Liver (tissue), 9 donors: ENCODE results near the gene HOXD13. TPM values are rescaled to one million over a fixed set of nuclear protein-coding genes. Genes with fewer than 3 reads are reported as not detected.

Source experiments
- DNase-seq: peaks from one replicate; pipeline ENCODE4 v3.0.0-alpha.2; 2017; ENCODE audit warnings: low spot score
- H3K27ac ChIP-seq, 2 donors: one replicate each; pipeline ENCODE4 v1.7.0; 2013; ENCODE audit warnings: inconsistent platforms in 2 of 2, low read length in 2 of 2, control low read depth in 1 of 2, low read depth in 1 of 2, mild to moderate bottlenecking in 1 of 2
- H3K27me3 ChIP-seq, 4 donors: one replicate each; pipeline versions ENCODE4 v1.6.1 to v1.7.0; 2013; ENCODE audit warnings: low read length in 3 of 4, inconsistent platforms in 1 of 4, mild to moderate bottlenecking in 1 of 4, moderate library complexity in 1 of 4; ENCODE audit not compliant: control insufficient read depth in 4 of 4, insufficient read depth in 4 of 4
- H3K36me3 ChIP-seq, 4 donors: one replicate each; pipeline versions ENCODE4 v1.6.1 to v1.7.0; 2013; ENCODE audit warnings: low read length in 3 of 4, mild to moderate bottlenecking in 3 of 4, low read depth in 1 of 4, moderate library complexity in 1 of 4; ENCODE audit not compliant: control insufficient read depth in 4 of 4, insufficient read depth in 3 of 4
- H3K4me1 ChIP-seq, 4 donors: one replicate each; pipeline versions ENCODE4 v1.6.1 to v1.7.0; 2013; ENCODE audit warnings: low read length in 3 of 4, mild to moderate bottlenecking in 3 of 4, moderate library complexity in 1 of 4; ENCODE audit not compliant: control insufficient read depth in 4 of 4, insufficient read depth in 4 of 4
- H3K4me3 ChIP-seq, 3 donors: one replicate each; pipeline versions ENCODE4 v1.6.1 to v1.7.0; 2013; ENCODE audit warnings: low read length in 3 of 3, control low read depth in 1 of 3, low read depth in 1 of 3, mild to moderate bottlenecking in 1 of 3
- H3K9ac ChIP-seq, 2 donors: one replicate each; pipeline ENCODE4 v1.7.0; 2013; ENCODE audit warnings: low read length in 2 of 2, mild to moderate bottlenecking in 2 of 2, moderate library complexity in 2 of 2, control low read depth in 1 of 2, low read depth in 1 of 2
- H3K9me3 ChIP-seq, 4 donors: one replicate each; pipeline versions ENCODE4 v1.6.1 to v1.7.0; 2013; ENCODE audit warnings: low read length in 3 of 4; ENCODE audit not compliant: control insufficient read depth in 4 of 4
- CTCF ChIP-seq: fragments of 150-350 bp; IDR thresholded peaks from 2 replicates; pipeline ENCODE4 v1.5.1; 2017; ENCODE audit warnings: improper control_type of control experiment, low read depth, low read length; ENCODE audit not compliant: missing input control
- EGR1 ChIP-seq, 2 donors: IDR thresholded peaks; 2 replicates each; pipeline ENCODE4 v1.6.1; 2016 to 2018; ENCODE audit warnings: antibody characterized with exemption in 2 of 2, low read depth in 2 of 2
- FOXA2 ChIP-seq: IDR thresholded peaks from 2 replicates; pipeline ENCODE4 v1.6.1; 2016; ENCODE audit warnings: antibody characterized with exemption
- HNF4A ChIP-seq, 2 donors: conservative IDR thresholded peaks; 2 replicates each; pipeline ENCODE4 v1.6.1; 2016; ENCODE audit warnings: antibody characterized with exemption in 2 of 2, mild to moderate bottlenecking in 2 of 2
- JUND ChIP-seq, 2 donors: IDR thresholded peaks; 2 replicates each; pipeline ENCODE4 v1.6.1; 2016; ENCODE audit warnings: antibody characterized with exemption in 2 of 2
- MAX ChIP-seq: IDR thresholded peaks from 2 replicates; pipeline ENCODE4 v1.6.1; 2016; ENCODE audit warnings: antibody characterized with exemption
- NR2F2 ChIP-seq: IDR thresholded peaks from 2 replicates; pipeline ENCODE4 v1.6.1; 2016; ENCODE audit warnings: antibody characterized with exemption
- RAD21 ChIP-seq, 2 donors: IDR thresholded peaks; 2 replicates each; pipeline ENCODE4 v1.6.1; 2016; ENCODE audit warnings: antibody characterized with exemption in 2 of 2, mild to moderate bottlenecking in 2 of 2
- REST ChIP-seq: IDR thresholded peaks from 2 replicates; pipeline ENCODE4 v1.6.1; 2016; ENCODE audit warnings: antibody characterized with exemption, mild to moderate bottlenecking
- RXRA ChIP-seq, 2 donors: IDR thresholded peaks; 2 replicates each; pipeline ENCODE4 v1.6.1; 2017 to 2018; ENCODE audit warnings: antibody characterized with exemption in 2 of 2, mild to moderate bottlenecking in 1 of 2
- SP1 ChIP-seq: IDR thresholded peaks from 2 replicates; pipeline ENCODE4 v1.6.1; 2018; ENCODE audit warnings: antibody characterized with exemption, mild to moderate bottlenecking
- TAF1 ChIP-seq: conservative IDR thresholded peaks from 2 replicates; pipeline ENCODE4 v1.6.1; 2016; ENCODE audit warnings: antibody characterized with exemption, mild to moderate bottlenecking
- YY1 ChIP-seq: IDR thresholded peaks from 2 replicates; pipeline ENCODE4 v1.6.1; 2016; ENCODE audit warnings: antibody characterized with exemption, mild to moderate bottlenecking
- ZBTB33 ChIP-seq: IDR thresholded peaks from 2 replicates; pipeline ENCODE4 v1.6.1; 2016; ENCODE audit warnings: antibody characterized with exemption
- WGBS: extraction: QIAGEN DNeasy Blood & Tissue Kit; methylation state at CpG from one replicate; pipeline ENCODE4 v1.1.7; 2013; 5-methylcytosine and 5-hydroxymethylcytosine counted together
- polyA plus RNA-seq, 2 donors: library from polyadenylated mRNA; stranded (reverse) in 1 of 2; unstranded in 1 of 2; fragments of 200-250 nt in 1 of 2; fragments of >200 nt in 1 of 2; fragmentation: Nextera tagmentation in 1 of 2; extraction: Ambion mirVana in 1 of 2; gene quantifications; one replicate each; pipeline versions ENCODE4 v1.2.1 to v1.2.3, GENCODE V29; 2013 to 2015
- total RNA-seq, 2 donors: library from RNA; depleted of rRNA; stranded (reverse); fragments of >200 nt; gene quantifications; one replicate each; pipeline ENCODE4 v1.2.3, GENCODE V29; 2014
- donor health status: healthy.
- donor health status: healthy.
- donor health status: healthy.
- donor health status: healthy.
- donor health status: healthy.

The HOXD13 gene
- total and polyA plus RNA-seq, 4 donors, result not detected

GRCh38 chr2:176114930-176115625 is 22.6 kb downstream of the HOXD13 start:
- 14% methylated on average over 16 of the region's 16 CpGs for WGBS
- no peak overlapping the region for H3K9ac ChIP-seq
- no peak for TF ChIP-seq TAF1
- no peak for TF ChIP-seq REST
- TF ChIP-seq CTCF, result no peak
- TF ChIP-seq JUND (IDR thresholded peaks at IDR 0.05), result no peak
- TF ChIP-seq EGR1 (IDR thresholded peaks at IDR 0.05; ENCODE audit: low read depth in 2 of 2), result no peak
- no peak for TF ChIP-seq YY1
- TF ChIP-seq NR2F2, result no peak
- TF ChIP-seq MAX, result no peak
- TF ChIP-seq HNF4A (conservative IDR thresholded peaks at IDR 0.05), result no peak
- no peak for TF ChIP-seq SP1
- TF ChIP-seq RXRA (IDR thresholded peaks at IDR 0.05), result no peak
- no peak for TF ChIP-seq RAD21 (IDR thresholded peaks at IDR 0.05)
- TF ChIP-seq ZBTB33, result no peak
- no peak for TF ChIP-seq FOXA2
- H3K27me3 ChIP-seq, result peaks cover 9 to 48% (median 44%) of the 10 kb centered on the region in 4 donors
- no peak for DNase-seq
- H3K9me3 ChIP-seq, result peaks cover 0 to 5% (median under 1%) of the 10 kb centered on the region in 4 donors
- peaks cover 0 to 3% (median 0%) of the 10 kb centered on the region in 4 donors for H3K4me1 ChIP-seq
- no peak overlapping the region for H3K27ac ChIP-seq
- H3K4me3 ChIP-seq, result no peak overlapping the region
- H3K36me3 ChIP-seq, result no peaks in the 10 kb centered on the region
